22Rv1 (cell line): ENCODE measurements around the gene MRPL45.

Experiments
- ZFX ChIP-seq: fragments of 450-650 bp; IDR thresholded peaks from 2 replicates; pipeline ENCODE4 v1.6.1; 2017; ENCODE audit warnings: antibody characterized with exemption, borderline replicate concordance
- TF ChIP-seq, protein P1 (sequence below): fragments of 450-650 bp; IDR thresholded peaks from 2 replicates; pipeline ENCODE4 v1.5.1; 2017; ENCODE audit warnings: mild to moderate bottlenecking

DNA sequence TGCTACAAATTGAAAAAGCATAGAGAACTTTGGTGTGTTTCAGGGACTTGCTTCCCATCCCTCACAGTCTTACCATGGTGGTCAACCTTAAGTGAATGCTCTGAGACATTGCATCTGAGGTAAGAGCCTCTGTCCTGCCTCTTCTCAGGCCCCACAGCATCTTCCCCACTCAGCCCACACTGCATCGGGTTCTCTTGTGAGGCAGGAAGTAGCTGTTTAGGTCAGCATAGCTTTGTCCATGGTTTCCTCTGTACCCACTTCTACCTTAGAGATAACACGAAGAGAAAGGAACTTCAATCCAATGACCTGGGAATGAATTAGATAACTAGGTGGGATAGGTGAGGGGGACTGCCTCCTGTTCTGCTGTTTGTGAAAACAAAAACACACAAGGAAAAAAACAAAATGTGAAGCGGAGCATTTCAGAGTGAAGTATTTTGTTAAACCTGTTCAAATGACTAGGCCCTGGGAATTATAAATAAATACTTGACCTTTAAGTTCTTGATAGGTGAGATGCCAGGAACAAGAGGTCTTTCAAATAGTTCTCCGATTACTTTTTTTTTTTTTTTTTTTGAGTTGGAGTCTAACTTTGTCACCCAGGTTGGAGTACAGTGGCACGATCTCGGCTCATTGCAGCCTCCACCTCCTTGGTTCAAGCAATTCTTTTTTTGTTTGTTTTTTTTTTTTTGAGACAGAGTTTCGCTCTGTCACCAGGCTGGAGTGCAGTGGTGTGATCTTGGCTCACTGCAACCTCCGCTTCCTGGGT lies 72.3 kb downstream of the MRPL45 start:
- TF ChIP-seq, protein P1, sequence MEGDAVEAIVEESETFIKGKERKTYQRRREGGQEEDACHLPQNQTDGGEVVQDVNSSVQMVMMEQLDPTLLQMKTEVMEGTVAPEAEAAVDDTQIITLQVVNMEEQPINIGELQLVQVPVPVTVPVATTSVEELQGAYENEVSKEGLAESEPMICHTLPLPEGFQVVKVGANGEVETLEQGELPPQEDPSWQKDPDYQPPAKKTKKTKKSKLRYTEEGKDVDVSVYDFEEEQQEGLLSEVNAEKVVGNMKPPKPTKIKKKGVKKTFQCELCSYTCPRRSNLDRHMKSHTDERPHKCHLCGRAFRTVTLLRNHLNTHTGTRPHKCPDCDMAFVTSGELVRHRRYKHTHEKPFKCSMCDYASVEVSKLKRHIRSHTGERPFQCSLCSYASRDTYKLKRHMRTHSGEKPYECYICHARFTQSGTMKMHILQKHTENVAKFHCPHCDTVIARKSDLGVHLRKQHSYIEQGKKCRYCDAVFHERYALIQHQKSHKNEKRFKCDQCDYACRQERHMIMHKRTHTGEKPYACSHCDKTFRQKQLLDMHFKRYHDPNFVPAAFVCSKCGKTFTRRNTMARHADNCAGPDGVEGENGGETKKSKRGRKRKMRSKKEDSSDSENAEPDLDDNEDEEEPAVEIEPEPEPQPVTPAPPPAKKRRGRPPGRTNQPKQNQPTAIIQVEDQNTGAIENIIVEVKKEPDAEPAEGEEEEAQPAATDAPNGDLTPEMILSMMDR, result no peak
- TF ChIP-seq ZFX, result no peak
